GM12878 (cell line): Measurements from ENCODE around the gene MACROD2. TPM values are rescaled to one million over a fixed set of nuclear protein-coding genes. Genes with fewer than 3 reads are reported as not detected.

Experiments used
- ATAC-seq: fragments of 200-7000 bp; cut with Tn5 transposase; 3 replicates; pipeline ENCODE4 v1.9.1; 2020; ENCODE audit warnings: mild to moderate bottlenecking, moderate library complexity
- BruUV-seq: library from RNA; stranded (reverse); fragments of 400-500 nt; replicated peaks from 2 replicates; lab custom pipeline; 2021; lab: Mats Ljungman, UMichigan
- CTCF ChIA-PET: fragments of 300-600 bp; sonication (Branson Sonifier 250); formaldehyde crosslinking; extraction: SDS; loops from one replicate; lab custom pipeline; 2021; ENCODE audit warnings: inconsistent platforms; lab: Yijun Ruan, JAX
- POLR2A ChIA-PET: fragments of 350-600 bp; formaldehyde crosslinking; extraction: SDS; loops from one replicate; lab custom pipeline; 2021; ENCODE audit warnings: inconsistent platforms; lab: Charles Lee
- RAD21 ChIA-PET: fragments of 300-600 bp; sonication (Branson Sonifier 250); formaldehyde crosslinking; loops from one replicate; lab custom pipeline; 2023; ENCODE audit warnings: antibody characterized with exemption; ENCODE audit not compliant: unreplicated experiment; lab: Charles Lee
- SMC1A ChIA-PET: fragments of 300-600 bp; sonication (Branson Sonifier 250); formaldehyde crosslinking; loops from one replicate; lab custom pipeline; 2023; ENCODE audit not compliant: unreplicated experiment, uncharacterized antibody; lab: Charles Lee
- DNase-seq: peaks from one replicate; pipeline ENCODE4 v3.0.0-alpha.2; 2011; ENCODE audit warnings: low read depth, low spot score
- FAIRE-seq: peaks from 3 replicates; lab custom pipeline; 2011; peaks lifted over from hg19 to GRCh38; lab: Jason Lieb, UNC
- H2AFZ ChIP-seq: 2 replicates; pipeline ENCODE4 v1.6.0; 2011; ENCODE audit warnings: low read depth, low read length, control low read depth; ENCODE audit not compliant: control insufficient read depth
- H3K27ac ChIP-seq: 2 replicates; pipeline ENCODE4 v1.5.1; 2011; ENCODE audit warnings: control low read depth; ENCODE audit not compliant: control insufficient read depth, insufficient read depth
- H3K27me3 ChIP-seq, 2 experiments: replicated peaks in 1 of 2; 2 replicates each; pipeline versions ENCODE4 v1.6.0 to v1.6.1; 2011; ENCODE audit warnings: low read length in 1 of 2; ENCODE audit not compliant: control insufficient read depth in 2 of 2, insufficient read depth in 2 of 2
- H3K36me3 ChIP-seq, 2 experiments: 2 replicates each; pipeline ENCODE4 v1.5.1; 2011; ENCODE audit warnings: low read length in 1 of 2; ENCODE audit not compliant: control insufficient read depth in 2 of 2, insufficient read depth in 2 of 2
- H3K4me1 ChIP-seq: 2 replicates; pipeline ENCODE4 v1.6.1; 2011; ENCODE audit warnings: mild to moderate bottlenecking, low read length, moderate library complexity, mixed read lengths; ENCODE audit not compliant: control insufficient read depth, insufficient read depth
- H3K4me2 ChIP-seq: 2 replicates; pipeline ENCODE4 v1.6.0; 2011; ENCODE audit warnings: control low read depth; ENCODE audit not compliant: control insufficient read depth, insufficient read depth
- H3K4me3 ChIP-seq: fragments of 200-600 bp; sonication (generic); 2 replicates; pipeline ENCODE4 v1.5.1; 2016
- H3K79me2 ChIP-seq: 2 replicates; pipeline ENCODE4 v1.6.0; 2011; ENCODE audit warnings: low read length; ENCODE audit not compliant: control insufficient read depth, insufficient read depth
- H3K9ac ChIP-seq: 2 replicates; pipeline ENCODE4 v1.8.0; 2011; ENCODE audit warnings: low read length, control low read depth, mixed read lengths; ENCODE audit not compliant: control insufficient read depth, insufficient read depth
- H3K9me3 ChIP-seq: replicated peaks from 3 replicates; pipeline ENCODE4 v1.5.1; 2011; ENCODE audit warnings: mild to moderate bottlenecking, low read length; ENCODE audit not compliant: control insufficient read depth, insufficient read depth
- H4K20me1 ChIP-seq: 2 replicates; pipeline ENCODE4 v1.6.0; 2011; ENCODE audit not compliant: control insufficient read depth, insufficient read depth
- REST ChIP-seq: IDR thresholded peaks from 2 replicates; pipeline ENCODE4 v1.6.1; 2012; ENCODE audit warnings: mild to moderate bottlenecking, low read depth, low read length
- WGBS: methylation state at CpG from one replicate; pipeline ENCODE4 v1.1.6; 2016; ENCODE audit warnings: low lambda C conversion rate; ENCODE audit not compliant: insufficient replicate concordance, insufficient coverage; ENCODE audit errors: missing lambda C conversion rate; 5-methylcytosine and 5-hydroxymethylcytosine counted together
- in situ Hi-C: fragments of 300-500 bp; cut with MboI; formaldehyde crosslinking; loops from 9 replicates; pipeline ENCODE4 v1.14.3; 2018; ENCODE audit warnings: mixed read lengths
- intact Hi-C: fragments of 100-400 bp; cut with micrococcal nuclease; formaldehyde crosslinking; loops from one replicate; pipeline ENCODE4 v1.14.2; 2022; ENCODE audit not compliant: unreplicated experiment
- polyA plus RNA-seq, 11 experiments: library from polyadenylated mRNA; depleted of rRNA in 4 of 11; unstranded in 6 of 11; stranded (reverse) in 5 of 11; fragments of >200 nt; fragmentation: Nextera tagmentation in 4 of 11; fragmentation: Illumina TruSeq in 1 of 11; extraction: Ambion mirVana in 4 of 11; extraction: Trizol in 1 of 11; gene quantifications; 1 replicate in 1 of 11; 2 replicates in 10 of 11; pipeline versions ENCODE4 v1.2.1 to v1.2.3, GENCODE V29; 2011 to 2016; ENCODE audit warnings: inconsistent platforms in 2 of 11, missing spikeins in 2 of 11, low read depth in 1 of 11
- total RNA-seq, 4 experiments: library from RNA; depleted of rRNA in 3 of 4; stranded (reverse); fragments of >200 nt in 3 of 4; fragmentation: Illumina TruSeq in 1 of 4; extraction: Trizol in 1 of 4; gene quantifications; 2 replicates each; pipeline versions ENCODE4 v1.2.1 to v1.2.3, GENCODE V29; 2013 to 2021
- TF ChIP-seq, protein P1 (sequence below): IDR thresholded peaks from 2 replicates; pipeline ENCODE4 v1.6.1; 2011; ENCODE audit warnings: borderline replicate concordance, low read depth, mild to moderate bottlenecking, moderate library complexity, mixed read lengths, low read length; ENCODE audit not compliant: insufficient read depth; ENCODE audit errors: extremely low read length
- TF ChIP-seq, protein P2 (sequence below): fragments of 450-650 bp; formaldehyde crosslinking; IDR thresholded peaks from 2 replicates; pipeline ENCODE4 v1.5.0; 2022; ENCODE audit warnings: mild to moderate bottlenecking, missing genetic modification characterization

Gene MACROD2
- total and polyA plus RNA-seq, 10 of the 15 experiments (the other 5 are each of a cell fraction or from before 2014, with no cell fraction given): 1.1 to 21.5 (median 2.2) TPM

- POLR2A ChIA-PET: no interaction called here
- Histone ChIP-seq H3K9me3 (no peaks in the 10 kb centered on the region), H3K4me2 (no peak overlapping the region), H3K9ac (no peak overlapping the region), H3K4me1 (peaks cover 8% of the 10 kb centered on the region; the same call in 1 of the 2 replicates), H3K4me3 (no peak overlapping the region), H3K79me2 (no peaks in the 10 kb centered on the region), H4K20me1 (no peaks in the 10 kb centered on the region), H2AFZ (no peak overlapping the region), H3K27me3 (no peaks in the 10 kb centered on the region), H3K36me3 (no peaks in the 10 kb centered on the region), H3K27ac (no peak overlapping the region)
- TF ChIP-seq, protein P1, sequence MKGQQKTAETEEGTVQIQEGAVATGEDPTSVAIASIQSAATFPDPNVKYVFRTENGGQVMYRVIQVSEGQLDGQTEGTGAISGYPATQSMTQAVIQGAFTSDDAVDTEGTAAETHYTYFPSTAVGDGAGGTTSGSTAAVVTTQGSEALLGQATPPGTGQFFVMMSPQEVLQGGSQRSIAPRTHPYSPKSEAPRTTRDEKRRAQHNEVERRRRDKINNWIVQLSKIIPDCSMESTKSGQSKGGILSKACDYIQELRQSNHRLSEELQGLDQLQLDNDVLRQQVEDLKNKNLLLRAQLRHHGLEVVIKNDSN: no peak
- TF ChIP-seq REST: no peak
- TF ChIP-seq, protein P2, sequence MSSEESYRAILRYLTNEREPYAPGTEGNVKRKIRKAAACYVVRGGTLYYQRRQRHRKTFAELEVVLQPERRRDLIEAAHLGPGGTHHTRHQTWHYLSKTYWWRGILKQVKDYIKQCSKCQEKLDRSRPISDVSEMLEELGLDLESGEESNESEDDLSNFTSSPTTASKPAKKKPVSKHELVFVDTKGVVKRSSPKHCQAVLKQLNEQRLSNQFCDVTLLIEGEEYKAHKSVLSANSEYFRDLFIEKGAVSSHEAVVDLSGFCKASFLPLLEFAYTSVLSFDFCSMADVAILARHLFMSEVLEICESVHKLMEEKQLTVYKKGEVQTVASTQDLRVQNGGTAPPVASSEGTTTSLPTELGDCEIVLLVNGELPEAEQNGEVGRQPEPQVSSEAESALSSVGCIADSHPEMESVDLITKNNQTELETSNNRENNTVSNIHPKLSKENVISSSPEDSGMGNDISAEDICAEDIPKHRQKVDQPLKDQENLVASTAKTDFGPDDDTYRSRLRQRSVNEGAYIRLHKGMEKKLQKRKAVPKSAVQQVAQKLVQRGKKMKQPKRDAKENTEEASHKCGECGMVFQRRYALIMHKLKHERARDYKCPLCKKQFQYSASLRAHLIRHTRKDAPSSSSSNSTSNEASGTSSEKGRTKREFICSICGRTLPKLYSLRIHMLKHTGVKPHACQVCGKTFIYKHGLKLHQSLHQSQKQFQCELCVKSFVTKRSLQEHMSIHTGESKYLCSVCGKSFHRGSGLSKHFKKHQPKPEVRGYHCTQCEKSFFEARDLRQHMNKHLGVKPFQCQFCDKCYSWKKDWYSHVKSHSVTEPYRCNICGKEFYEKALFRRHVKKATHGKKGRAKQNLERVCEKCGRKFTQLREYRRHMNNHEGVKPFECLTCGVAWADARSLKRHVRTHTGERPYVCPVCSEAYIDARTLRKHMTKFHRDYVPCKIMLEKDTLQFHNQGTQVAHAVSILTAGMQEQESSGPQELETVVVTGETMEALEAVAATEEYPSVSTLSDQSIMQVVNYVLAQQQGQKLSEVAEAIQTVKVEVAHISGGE: no peak
- 66% methylated on average over 4 of the region's 4 CpGs for WGBS
- RAD21 ChIA-PET: no interaction called here
- no TSS peak for BruUV-seq
- in situ Hi-C loops (no loop called here), intact Hi-C loops (no loop called here)
- SMC1A ChIA-PET: no interaction called here
- FAIRE-seq (no peak), ATAC-seq (no peak), DNase-seq (no peak)
- CTCF ChIA-PET: no interaction called here
Observed at GRCh38 chr20:14824996-14825395, 829.7 kb downstream of the MACROD2 start.
